ENCODE measurements around the gene TKFC.

DNA sequence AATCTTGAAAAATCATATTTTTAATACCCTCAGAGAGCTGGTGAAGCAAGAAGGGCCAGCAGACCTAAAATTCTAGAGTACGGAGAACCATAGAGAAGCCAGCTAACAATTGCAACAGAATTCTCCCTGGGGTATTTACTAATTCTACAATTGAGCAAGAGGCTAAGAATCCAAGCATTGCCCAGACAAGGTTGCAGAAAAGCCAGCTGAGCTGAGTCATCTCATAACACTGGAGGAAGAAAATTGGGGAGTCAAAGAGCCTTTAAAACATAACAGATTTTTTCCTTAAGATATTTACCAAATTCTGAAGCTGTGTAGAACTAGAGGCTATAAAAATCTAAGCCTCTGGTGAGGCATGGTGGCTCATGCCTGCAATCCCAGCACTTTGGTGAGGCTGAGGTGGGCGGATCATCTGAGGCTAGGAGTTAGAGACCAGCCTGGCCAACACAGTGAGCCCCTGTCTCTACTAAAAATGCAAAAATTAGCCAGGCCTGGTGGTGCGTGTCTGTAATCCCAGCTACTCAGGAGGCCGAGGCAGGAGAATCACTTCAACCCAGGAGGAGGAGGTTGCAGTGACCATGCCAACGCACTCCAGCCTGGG, 45.8 kb downstream of the TKFC start:
- TF ChIP-seq, protein P1, sequence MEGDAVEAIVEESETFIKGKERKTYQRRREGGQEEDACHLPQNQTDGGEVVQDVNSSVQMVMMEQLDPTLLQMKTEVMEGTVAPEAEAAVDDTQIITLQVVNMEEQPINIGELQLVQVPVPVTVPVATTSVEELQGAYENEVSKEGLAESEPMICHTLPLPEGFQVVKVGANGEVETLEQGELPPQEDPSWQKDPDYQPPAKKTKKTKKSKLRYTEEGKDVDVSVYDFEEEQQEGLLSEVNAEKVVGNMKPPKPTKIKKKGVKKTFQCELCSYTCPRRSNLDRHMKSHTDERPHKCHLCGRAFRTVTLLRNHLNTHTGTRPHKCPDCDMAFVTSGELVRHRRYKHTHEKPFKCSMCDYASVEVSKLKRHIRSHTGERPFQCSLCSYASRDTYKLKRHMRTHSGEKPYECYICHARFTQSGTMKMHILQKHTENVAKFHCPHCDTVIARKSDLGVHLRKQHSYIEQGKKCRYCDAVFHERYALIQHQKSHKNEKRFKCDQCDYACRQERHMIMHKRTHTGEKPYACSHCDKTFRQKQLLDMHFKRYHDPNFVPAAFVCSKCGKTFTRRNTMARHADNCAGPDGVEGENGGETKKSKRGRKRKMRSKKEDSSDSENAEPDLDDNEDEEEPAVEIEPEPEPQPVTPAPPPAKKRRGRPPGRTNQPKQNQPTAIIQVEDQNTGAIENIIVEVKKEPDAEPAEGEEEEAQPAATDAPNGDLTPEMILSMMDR (IDR thresholded peaks at IDR 0.05) = no peak
- TF ChIP-seq POLR2A (IDR thresholded peaks at IDR 0.05) = no peak

Measured in right lobe of liver (tissue), 4 donors.